GM12878 (cell line): Measurements from ENCODE around the gene THSD8. TPM values are rescaled to one million over a fixed set of nuclear protein-coding genes. Genes with fewer than 3 reads are reported as not detected.

Experiments
- ATAC-seq: fragments of 200-7000 bp; cut with Tn5 transposase; 3 replicates; pipeline ENCODE4 v1.9.1; 2020; ENCODE audit warnings: mild to moderate bottlenecking, moderate library complexity
- BruUV-seq: library from RNA; stranded (reverse); fragments of 400-500 nt; replicated peaks from 2 replicates; lab custom pipeline; 2021; lab: Mats Ljungman, UMichigan
- CTCF ChIA-PET: fragments of 300-600 bp; sonication (Branson Sonifier 250); formaldehyde crosslinking; extraction: SDS; loops from one replicate; lab custom pipeline; 2021; ENCODE audit warnings: inconsistent platforms; lab: Yijun Ruan, JAX
- POLR2A ChIA-PET: fragments of 350-600 bp; formaldehyde crosslinking; extraction: SDS; loops from one replicate; lab custom pipeline; 2021; ENCODE audit warnings: inconsistent platforms; lab: Charles Lee
- RAD21 ChIA-PET: fragments of 300-600 bp; sonication (Branson Sonifier 250); formaldehyde crosslinking; loops from one replicate; lab custom pipeline; 2023; ENCODE audit warnings: antibody characterized with exemption; ENCODE audit not compliant: unreplicated experiment; lab: Charles Lee
- SMC1A ChIA-PET: fragments of 300-600 bp; sonication (Branson Sonifier 250); formaldehyde crosslinking; loops from one replicate; lab custom pipeline; 2023; ENCODE audit not compliant: unreplicated experiment, uncharacterized antibody; lab: Charles Lee
- DNase-seq: peaks from one replicate; pipeline ENCODE4 v3.0.0-alpha.2; 2011; ENCODE audit warnings: low read depth, low spot score
- FAIRE-seq: peaks from 3 replicates; lab custom pipeline; 2011; peaks lifted over from hg19 to GRCh38; lab: Jason Lieb, UNC
- H2AFZ ChIP-seq: 2 replicates; pipeline ENCODE4 v1.6.0; 2011; ENCODE audit warnings: low read depth, low read length, control low read depth; ENCODE audit not compliant: control insufficient read depth
- H3K27ac ChIP-seq: 2 replicates; pipeline ENCODE4 v1.5.1; 2011; ENCODE audit warnings: control low read depth; ENCODE audit not compliant: control insufficient read depth, insufficient read depth
- H3K27me3 ChIP-seq, 2 experiments: replicated peaks in 1 of 2; 2 replicates each; pipeline versions ENCODE4 v1.6.0 to v1.6.1; 2011; ENCODE audit warnings: low read length in 1 of 2; ENCODE audit not compliant: control insufficient read depth in 2 of 2, insufficient read depth in 2 of 2
- H3K36me3 ChIP-seq, 2 experiments: 2 replicates each; pipeline ENCODE4 v1.5.1; 2011; ENCODE audit warnings: low read length in 1 of 2; ENCODE audit not compliant: control insufficient read depth in 2 of 2, insufficient read depth in 2 of 2
- H3K4me1 ChIP-seq: 2 replicates; pipeline ENCODE4 v1.6.1; 2011; ENCODE audit warnings: mild to moderate bottlenecking, low read length, moderate library complexity, mixed read lengths; ENCODE audit not compliant: control insufficient read depth, insufficient read depth
- H3K4me2 ChIP-seq: 2 replicates; pipeline ENCODE4 v1.6.0; 2011; ENCODE audit warnings: control low read depth; ENCODE audit not compliant: control insufficient read depth, insufficient read depth
- H3K4me3 ChIP-seq: fragments of 200-600 bp; sonication (generic); 2 replicates; pipeline ENCODE4 v1.5.1; 2016
- H3K79me2 ChIP-seq: 2 replicates; pipeline ENCODE4 v1.6.0; 2011; ENCODE audit warnings: low read length; ENCODE audit not compliant: control insufficient read depth, insufficient read depth
- H3K9ac ChIP-seq: 2 replicates; pipeline ENCODE4 v1.8.0; 2011; ENCODE audit warnings: low read length, control low read depth, mixed read lengths; ENCODE audit not compliant: control insufficient read depth, insufficient read depth
- H3K9me3 ChIP-seq: replicated peaks from 3 replicates; pipeline ENCODE4 v1.5.1; 2011; ENCODE audit warnings: mild to moderate bottlenecking, low read length; ENCODE audit not compliant: control insufficient read depth, insufficient read depth
- H4K20me1 ChIP-seq: 2 replicates; pipeline ENCODE4 v1.6.0; 2011; ENCODE audit not compliant: control insufficient read depth, insufficient read depth
- ATF7 ChIP-seq: fragments of 450-650 bp; IDR thresholded peaks from 2 replicates; pipeline ENCODE4 v1.6.1; 2016; ENCODE audit warnings: low read depth, mild to moderate bottlenecking
- CBX3 ChIP-seq: fragments of 200-600 bp; sonication (generic); IDR thresholded peaks from 2 replicates; pipeline ENCODE4 v1.6.1; 2016; ENCODE audit warnings: low read depth, borderline replicate concordance
- EGR1 ChIP-seq, 2 experiments: IDR thresholded peaks; 1 replicate in 1 of 2; 2 replicates in 1 of 2; pipeline ENCODE4 v1.6.1; 2011 to 2012; ENCODE audit warnings: low read depth in 2 of 2, low read length in 2 of 2, borderline replicate concordance in 1 of 2, mild to moderate bottlenecking in 1 of 2, moderate library complexity in 1 of 2
- TCF12 ChIP-seq: IDR thresholded peaks from 2 replicates; pipeline ENCODE4 v1.6.1; 2011; ENCODE audit warnings: low read depth, mild to moderate bottlenecking, low read length
- WGBS: methylation state at CpG from one replicate; pipeline ENCODE4 v1.1.6; 2016; ENCODE audit warnings: low lambda C conversion rate; ENCODE audit not compliant: insufficient replicate concordance, insufficient coverage; ENCODE audit errors: missing lambda C conversion rate; 5-methylcytosine and 5-hydroxymethylcytosine counted together
- in situ Hi-C: fragments of 300-500 bp; cut with MboI; formaldehyde crosslinking; loops from 9 replicates; pipeline ENCODE4 v1.14.3; 2018; ENCODE audit warnings: mixed read lengths
- intact Hi-C: fragments of 100-400 bp; cut with micrococcal nuclease; formaldehyde crosslinking; loops from one replicate; pipeline ENCODE4 v1.14.2; 2022; ENCODE audit not compliant: unreplicated experiment
- polyA plus RNA-seq, 11 experiments: library from polyadenylated mRNA; depleted of rRNA in 4 of 11; unstranded in 6 of 11; stranded (reverse) in 5 of 11; fragments of >200 nt; fragmentation: Nextera tagmentation in 4 of 11; fragmentation: Illumina TruSeq in 1 of 11; extraction: Ambion mirVana in 4 of 11; extraction: Trizol in 1 of 11; gene quantifications; 1 replicate in 1 of 11; 2 replicates in 10 of 11; pipeline versions ENCODE4 v1.2.1 to v1.2.3, GENCODE V29; 2011 to 2016; ENCODE audit warnings: inconsistent platforms in 2 of 11, missing spikeins in 2 of 11, low read depth in 1 of 11
- total RNA-seq, 4 experiments: library from RNA; depleted of rRNA in 3 of 4; stranded (reverse); fragments of >200 nt in 3 of 4; fragmentation: Illumina TruSeq in 1 of 4; extraction: Trizol in 1 of 4; gene quantifications; 2 replicates each; pipeline versions ENCODE4 v1.2.1 to v1.2.3, GENCODE V29; 2013 to 2021
- TF ChIP-seq, protein P1 (sequence below): IDR thresholded peaks from 2 replicates; pipeline ENCODE4 v1.6.1; 2011; ENCODE audit warnings: mild to moderate bottlenecking, low read depth, low read length, moderate library complexity; ENCODE audit not compliant: insufficient replicate concordance
- TF ChIP-seq, protein P2 (sequence below): fragments of 450-650 bp; IDR thresholded peaks from 2 replicates; pipeline ENCODE4 v1.6.1; 2018; ENCODE audit warnings: mild to moderate bottlenecking, low read depth, moderate library complexity; ENCODE audit not compliant: partially characterized antibody
- TF ChIP-seq, protein P3 (sequence below): fragments of 450-650 bp; formaldehyde crosslinking; IDR thresholded peaks from 2 replicates; pipeline ENCODE4 v1.4.0; 2022; ENCODE audit warnings: mild to moderate bottlenecking, moderate library complexity
- TF ChIP-seq, protein P4 (sequence below): fragments of 450-650 bp; IDR thresholded peaks from 2 replicates; pipeline ENCODE4 v1.6.1; 2016; ENCODE audit warnings: mild to moderate bottlenecking

Gene THSD8
- total and polyA plus RNA-seq, 10 of the 15 experiments (the other 5 are each of a cell fraction or from before 2014, with no cell fraction given), result 0.24 to 32.3 (median 21.3) TPM; not detected in 2

DNA sequence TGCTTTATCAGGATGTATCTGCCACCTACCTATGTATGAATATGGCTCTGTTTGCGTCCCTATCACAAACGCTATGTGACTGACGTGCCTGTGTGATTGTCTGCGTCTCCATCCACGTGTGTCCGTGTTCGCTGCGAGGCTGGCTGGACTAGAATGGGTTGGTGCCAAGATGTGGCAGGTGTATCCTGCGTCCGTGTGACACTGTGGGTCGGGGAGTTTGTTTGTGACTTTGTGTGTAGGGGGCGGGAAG is 19.8 kb upstream of the THSD8 start:
- SMC1A ChIA-PET, result interaction anchor here (8.4 kb wide), 1 partner anchor 14 kb away, joined by 240 read pairs; the partner anchor contains the start of gene JUNB
- no peaks in the 10 kb centered on the region for H4K20me1 ChIP-seq
- intact Hi-C loops, result loop anchor here (5.0 to 10.0 kb wide), 2 partner anchors 170 to 1687 kb away; partner anchors contain the start of genes ZNF490 and ZNF791
- H3K4me3 ChIP-seq, result peak overlapping the region; percentile 65; the same call in 1 of the 2 replicates
- FAIRE-seq (no peak), ATAC-seq (no peak), DNase-seq (no peak)
- no peaks in the 10 kb centered on the region for H3K9me3 ChIP-seq
- H3K36me3 ChIP-seq, result no peaks in the 10 kb centered on the region
- in situ Hi-C loops, result no loop called here
- H2AFZ ChIP-seq, result peak overlapping the region; percentile 78
- peak overlapping the region; percentile 97 for H3K4me2 ChIP-seq
- WGBS, result 1% methylated on average over 11 of the region's 12 CpGs
- H3K4me1 ChIP-seq, result peaks cover 67% of the 10 kb centered on the region
- peaks cover 9% of the 10 kb centered on the region for H3K79me2 ChIP-seq
- CTCF ChIA-PET, result interaction anchor here (12.1 kb wide), 1 partner anchor 14 kb away, joined by 537 read pairs; the partner anchor contains the start of gene JUNB
- RAD21 ChIA-PET, result interaction anchor here (1.4 to 2.7 kb wide), 3 partner anchors 9 to 14 kb away, joined by 13 to 23 read pairs (median 16); partner anchors contain the start of gene JUNB
- no peaks in the 10 kb centered on the region for H3K27me3 ChIP-seq
- peak overlapping the region; percentile 77 for H3K9ac ChIP-seq
- POLR2A ChIA-PET, result interaction anchor here (0.5 to 9.3 kb wide), 3 partner anchors 12 to 1407 kb away, joined by 3 to 303 read pairs (median 11); partner anchors contain the start of gene JUNB
- H3K27ac ChIP-seq, result peak overlapping the region; percentile 97
- no TSS peak for BruUV-seq
- TF ChIP-seq EGR1 (IDR thresholded peaks at IDR 0.05; ENCODE audit: borderline replicate concordance in 1 of 2, low read depth in 2 of 2, low read length in 2 of 2), result no peak
- TF ChIP-seq, protein P1, sequence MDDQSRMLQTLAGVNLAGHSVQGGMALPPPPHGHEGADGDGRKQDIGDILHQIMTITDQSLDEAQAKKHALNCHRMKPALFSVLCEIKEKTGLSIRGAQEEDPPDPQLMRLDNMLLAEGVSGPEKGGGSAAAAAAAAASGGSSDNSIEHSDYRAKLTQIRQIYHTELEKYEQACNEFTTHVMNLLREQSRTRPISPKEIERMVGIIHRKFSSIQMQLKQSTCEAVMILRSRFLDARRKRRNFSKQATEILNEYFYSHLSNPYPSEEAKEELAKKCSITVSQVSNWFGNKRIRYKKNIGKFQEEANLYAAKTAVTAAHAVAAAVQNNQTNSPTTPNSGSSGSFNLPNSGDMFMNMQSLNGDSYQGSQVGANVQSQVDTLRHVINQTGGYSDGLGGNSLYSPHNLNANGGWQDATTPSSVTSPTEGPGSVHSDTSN, result peak; percentile 71
- TF ChIP-seq CBX3, result no peak
- TF ChIP-seq, protein P2, sequence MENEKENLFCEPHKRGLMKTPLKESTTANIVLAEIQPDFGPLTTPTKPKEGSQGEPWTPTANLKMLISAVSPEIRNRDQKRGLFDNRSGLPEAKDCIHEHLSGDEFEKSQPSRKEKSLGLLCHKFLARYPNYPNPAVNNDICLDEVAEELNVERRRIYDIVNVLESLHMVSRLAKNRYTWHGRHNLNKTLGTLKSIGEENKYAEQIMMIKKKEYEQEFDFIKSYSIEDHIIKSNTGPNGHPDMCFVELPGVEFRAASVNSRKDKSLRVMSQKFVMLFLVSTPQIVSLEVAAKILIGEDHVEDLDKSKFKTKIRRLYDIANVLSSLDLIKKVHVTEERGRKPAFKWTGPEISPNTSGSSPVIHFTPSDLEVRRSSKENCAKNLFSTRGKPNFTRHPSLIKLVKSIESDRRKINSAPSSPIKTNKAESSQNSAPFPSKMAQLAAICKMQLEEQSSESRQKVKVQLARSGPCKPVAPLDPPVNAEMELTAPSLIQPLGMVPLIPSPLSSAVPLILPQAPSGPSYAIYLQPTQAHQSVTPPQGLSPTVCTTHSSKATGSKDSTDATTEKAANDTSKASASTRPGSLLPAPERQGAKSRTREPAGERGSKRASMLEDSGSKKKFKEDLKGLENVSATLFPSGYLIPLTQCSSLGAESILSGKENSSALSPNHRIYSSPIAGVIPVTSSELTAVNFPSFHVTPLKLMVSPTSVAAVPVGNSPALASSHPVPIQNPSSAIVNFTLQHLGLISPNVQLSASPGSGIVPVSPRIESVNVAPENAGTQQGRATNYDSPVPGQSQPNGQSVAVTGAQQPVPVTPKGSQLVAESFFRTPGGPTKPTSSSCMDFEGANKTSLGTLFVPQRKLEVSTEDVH, result peak; percentile 56
- TF ChIP-seq TCF12, result peak; percentile 17; the same call in 1 of the 2 replicates
- TF ChIP-seq, protein P3, sequence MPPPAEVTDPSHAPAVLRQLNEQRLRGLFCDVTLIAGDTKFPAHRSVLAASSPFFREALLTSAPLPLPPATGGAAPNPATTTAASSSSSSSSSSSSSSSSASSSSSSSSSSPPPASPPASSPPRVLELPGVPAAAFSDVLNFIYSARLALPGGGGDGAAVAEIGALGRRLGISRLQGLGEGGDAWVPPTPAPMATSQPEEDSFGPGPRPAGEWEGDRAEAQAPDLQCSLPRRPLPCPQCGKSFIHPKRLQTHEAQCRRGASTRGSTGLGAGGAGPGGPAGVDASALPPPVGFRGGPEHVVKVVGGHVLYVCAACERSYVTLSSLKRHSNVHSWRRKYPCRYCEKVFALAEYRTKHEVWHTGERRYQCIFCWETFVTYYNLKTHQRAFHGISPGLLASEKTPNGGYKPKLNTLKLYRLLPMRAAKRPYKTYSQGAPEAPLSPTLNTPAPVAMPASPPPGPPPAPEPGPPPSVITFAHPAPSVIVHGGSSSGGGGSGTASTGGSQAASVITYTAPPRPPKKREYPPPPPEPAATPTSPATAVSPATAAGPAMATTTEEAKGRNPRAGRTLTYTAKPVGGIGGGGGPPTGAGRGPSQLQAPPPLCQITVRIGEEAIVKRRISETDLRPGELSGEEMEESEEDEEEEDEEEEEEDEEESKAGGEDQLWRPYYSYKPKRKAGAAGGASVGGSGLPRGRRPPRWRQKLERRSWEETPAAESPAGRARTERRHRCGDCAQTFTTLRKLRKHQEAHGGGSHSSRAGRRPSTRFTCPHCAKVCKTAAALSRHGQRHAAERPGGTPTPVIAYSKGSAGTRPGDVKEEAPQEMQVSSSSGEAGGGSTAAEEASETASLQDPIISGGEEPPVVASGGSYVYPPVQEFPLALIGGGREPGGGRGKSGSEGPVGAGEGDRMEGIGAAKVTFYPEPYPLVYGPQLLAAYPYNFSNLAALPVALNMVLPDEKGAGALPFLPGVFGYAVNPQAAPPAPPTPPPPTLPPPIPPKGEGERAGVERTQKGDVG (CRISPR knock-in tag), result no peak
- 0 out of 2 replicates have a peak, but pooled peaks have one; percentile 17 for TF ChIP-seq ATF7
- TF ChIP-seq, protein P4, sequence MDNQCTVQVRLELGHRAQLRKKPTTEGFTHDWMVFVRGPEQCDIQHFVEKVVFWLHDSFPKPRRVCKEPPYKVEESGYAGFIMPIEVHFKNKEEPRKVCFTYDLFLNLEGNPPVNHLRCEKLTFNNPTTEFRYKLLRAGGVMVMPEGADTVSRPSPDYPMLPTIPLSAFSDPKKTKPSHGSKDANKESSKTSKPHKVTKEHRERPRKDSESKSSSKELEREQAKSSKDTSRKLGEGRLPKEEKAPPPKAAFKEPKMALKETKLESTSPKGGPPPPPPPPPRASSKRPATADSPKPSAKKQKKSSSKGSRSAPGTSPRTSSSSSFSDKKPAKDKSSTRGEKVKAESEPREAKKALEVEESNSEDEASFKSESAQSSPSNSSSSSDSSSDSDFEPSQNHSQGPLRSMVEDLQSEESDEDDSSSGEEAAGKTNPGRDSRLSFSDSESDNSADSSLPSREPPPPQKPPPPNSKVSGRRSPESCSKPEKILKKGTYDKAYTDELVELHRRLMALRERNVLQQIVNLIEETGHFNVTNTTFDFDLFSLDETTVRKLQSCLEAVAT, result peak; percentile 80
